Subcutaneous adipose tissue (tissue), 4 donors: ENCODE measurements around the gene OR6K2. TPM values are rescaled to one million over a fixed set of nuclear protein-coding genes. Genes with fewer than 3 reads are reported as not detected.

Experiments used
- CTCF ChIP-seq: fragments of 450-650 bp; IDR thresholded peaks from one replicate; pipeline ENCODE4 v1.5.1; 2016; ENCODE audit warnings: low read depth, mild to moderate bottlenecking, control low read depth, antibody characterized with exemption, moderate library complexity
- total RNA-seq, 4 donors: library from RNA; depleted of rRNA; stranded (reverse); fragments of >200 nt; gene quantifications; one replicate each; pipeline ENCODE4 v1.1.0, GENCODE V29; 2016

Gene OR6K2
- total RNA-seq, 4 donors from 2014 or later = not detected

GRCh38 chr1:158694596-158694995 is 5.9 kb downstream of the OR6K2 start:
- TF ChIP-seq CTCF = no peak

GRCh38 chr1:158692356-158692755 is 8.1 kb downstream of the OR6K2 start:
- no peak for TF ChIP-seq CTCF

- TF ChIP-seq CTCF = no peak
Observed at GRCh38 chr1:158691907-158692306, 8.5 kb downstream of the OR6K2 start.

GRCh38 chr1:158689875-158690274 is 10.6 kb downstream of the OR6K2 start:
- TF ChIP-seq CTCF = no peak

GRCh38 chr1:158689110-158689509 is 11.3 kb downstream of the OR6K2 start:
- TF ChIP-seq CTCF = no peak

GRCh38 chr1:158687037-158687436 is 13.4 kb downstream of the OR6K2 start:
- no peak for TF ChIP-seq CTCF

GRCh38 chr1:158686111-158687009 is 14.1 kb downstream of the OR6K2 start, which contains the start of gene SPTA1:
TSS of gene SPTA1 (minus strand) at chr1:158686715. CDS start at chr1:158686517, 198 bp downstream.
- TF ChIP-seq CTCF = no peak
